ENCODE data around the gene EIF5A. TPM values are rescaled to one million over a fixed set of nuclear protein-coding genes. Genes with fewer than 3 reads are reported as not detected.
A peak's percentile ranks its signal among the peaks of the same experiment; 100 is the strongest.

Gene EIF5A
- total and polyA plus RNA-seq, 9 of the 15 experiments (the other 6 are each of a cell fraction or from before 2014, with no cell fraction given) = 22.9 to 1,163 (median 772) TPM

DNA sequence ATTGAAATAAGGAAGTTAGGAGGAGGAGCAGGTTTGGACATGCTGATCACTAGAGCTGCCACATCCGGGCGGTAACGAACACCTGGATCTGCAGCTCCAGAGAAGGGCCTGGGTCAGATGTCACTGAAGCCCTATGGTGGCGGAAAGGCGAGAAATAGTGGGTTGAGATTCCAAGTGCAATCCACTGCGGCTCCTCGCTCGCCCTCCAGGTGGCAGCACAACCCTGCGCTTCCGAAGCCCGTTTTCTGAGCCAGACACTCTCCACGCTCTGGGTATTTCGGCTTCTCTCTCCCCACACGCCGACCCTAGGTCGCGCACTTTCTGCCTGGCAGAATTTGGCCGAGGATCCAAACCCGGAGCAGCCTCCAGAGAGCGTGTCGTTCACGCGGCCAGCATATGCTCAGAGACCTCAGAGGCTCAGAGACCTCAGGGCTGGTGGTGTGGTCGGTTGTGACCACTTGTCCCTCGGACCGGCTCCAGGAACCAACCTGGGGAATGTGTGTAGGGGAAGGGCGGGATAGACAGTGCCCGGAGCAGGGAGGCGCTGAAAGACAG lies 26.8 kb upstream of the EIF5A start (continued):
- TF ChIP-seq MGA (IDR thresholded peaks at IDR 0.05) (peak; percentile 94), ILK (tag; IDR thresholded peaks at IDR 0.05; ENCODE audit: borderline replicate concordance, low read depth) (no peak), LEF1 (IDR thresholded peaks at IDR 0.05) (no peak), SETDB1 (IDR thresholded peaks at IDR 0.05; ENCODE audit: low read length) (no peak), STAT5A (IDR thresholded peaks at IDR 0.05; ENCODE audit: borderline replicate concordance, low read length) (no peak), FOXP1 (CRISPR knock-in tag; IDR thresholded peaks at IDR 0.05) (peak; percentile 80), ZKSCAN8 (CRISPR knock-in tag; IDR thresholded peaks at IDR 0.05) (no peak), NONO (IDR thresholded peaks at IDR 0.05; ENCODE audit: low read depth in 2 of 2, low read length in 1 of 2) (0 out of 4 replicates have a peak, but pooled peaks of 1 of the 2 experiments have one; percentile 14), MAFF (IDR thresholded peaks at IDR 0.05; ENCODE audit: low read length) (no peak), JUN (IDR thresholded peaks at IDR 0.05; ENCODE audit: borderline replicate concordance, low read depth, low read length) (no peak), JUN (CRISPR knock-in tag; IDR thresholded peaks at IDR 0.05; ENCODE audit: borderline replicate concordance) (peak; percentile 70), NFRKB (IDR thresholded peaks at IDR 0.05; ENCODE audit: low read depth) (no peak), HDGF (IDR thresholded peaks at IDR 0.05) (no peak), ZKSCAN3 (CRISPR knock-in tag; IDR thresholded peaks at IDR 0.05) (no peak), NFATC3 (IDR thresholded peaks at IDR 0.05) (no peak), CEBPB (tag; IDR thresholded peaks at IDR 0.05) (no peak), POU5F1 (IDR thresholded peaks at IDR 0.05; ENCODE audit: borderline replicate concordance, low read depth, low read length, partially characterized antibody) (no peak), NCOA2 (IDR thresholded peaks at IDR 0.05; ENCODE audit: partially characterized antibody in 2 of 2) (no peak), HNRNPLL (IDR thresholded peaks at IDR 0.05; ENCODE audit: low read depth, low read length, poor library complexity, severe bottlenecking) (no peak)
